Measurements from ENCODE around the gene BRIP1. TPM values are rescaled to one million over a fixed set of nuclear protein-coding genes. Genes with fewer than 3 reads are reported as not detected.

BRIP1 gene
- total RNA-seq, 2 donors from 2014 or later: 19.0 to 21.7 TPM

DNA sequence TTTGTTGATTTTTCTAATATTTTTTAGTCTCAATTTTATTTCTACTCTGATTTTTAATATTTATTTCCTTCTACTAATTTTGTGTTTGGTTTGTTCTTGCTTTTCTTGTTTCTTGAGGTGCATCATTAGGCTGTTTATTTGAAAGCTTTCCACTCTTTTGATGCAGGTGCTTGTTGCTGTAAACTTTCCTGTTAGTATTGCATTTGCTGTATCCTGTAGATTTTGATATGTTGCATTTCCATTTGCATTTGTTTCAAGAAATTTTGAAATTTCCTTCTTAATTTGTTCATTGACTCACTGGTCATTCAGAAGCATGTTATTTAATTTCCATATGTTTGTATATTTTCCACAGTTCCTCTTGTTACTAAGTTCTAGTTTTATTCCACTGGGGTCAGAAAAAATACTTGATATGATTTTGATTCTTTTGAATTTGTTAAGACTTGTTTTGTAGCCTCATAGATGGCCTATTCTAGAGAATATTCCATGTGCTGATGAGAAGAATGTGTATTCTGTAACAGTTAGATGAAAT is 229.3 kb downstream of the BRIP1 start:
- no peaks in the 10 kb centered on the region for H3K36me3 Mint-ChIP-seq (ENCODE audit: low read depth)

DNA sequence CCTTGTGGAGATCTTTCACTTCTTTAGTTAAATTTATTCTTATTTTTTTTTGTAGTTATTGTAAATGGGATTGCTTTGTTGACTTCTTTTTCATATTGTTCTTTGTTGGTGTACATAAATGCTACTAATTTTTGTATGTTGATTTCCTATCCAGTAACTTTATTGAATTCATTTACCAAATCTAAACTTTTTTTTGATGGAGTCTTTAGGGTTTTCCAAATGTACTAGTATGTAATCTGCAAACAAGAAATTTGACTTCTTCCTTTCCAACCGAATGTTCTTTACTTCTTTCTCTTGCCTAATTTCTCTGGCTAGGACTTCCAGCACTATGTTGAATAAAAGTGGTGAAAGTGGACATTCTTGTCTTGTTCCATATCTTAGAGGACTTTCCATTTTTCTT is 230.5 kb downstream of the BRIP1 start:
- H3K4me3 Mint-ChIP-seq: no peak overlapping the region
- H3K27me3 Mint-ChIP-seq: peaks cover 43% of the 10 kb centered on the region
- no peaks in the 10 kb centered on the region for H3K9me3 Mint-ChIP-seq
- no peaks in the 10 kb centered on the region for H3K4me1 Mint-ChIP-seq
- no peak overlapping the region for H3K27ac Mint-ChIP-seq
- no peak for ATAC-seq (replicated peaks)
- H3K36me3 Mint-ChIP-seq (ENCODE audit: low read depth): no peaks in the 10 kb centered on the region

More for the DNA sequence above, 229.3 kb downstream of the BRIP1 start:
- Mint-ChIP-seq H3K27me3 (peaks cover 50% of the 10 kb centered on the region), H3K9me3 (no peaks in the 10 kb centered on the region), H3K4me1 (no peaks in the 10 kb centered on the region), H3K4me3 (no peak overlapping the region), H3K27ac (no peak overlapping the region)
- ATAC-seq (replicated peaks): no peak

DNA sequence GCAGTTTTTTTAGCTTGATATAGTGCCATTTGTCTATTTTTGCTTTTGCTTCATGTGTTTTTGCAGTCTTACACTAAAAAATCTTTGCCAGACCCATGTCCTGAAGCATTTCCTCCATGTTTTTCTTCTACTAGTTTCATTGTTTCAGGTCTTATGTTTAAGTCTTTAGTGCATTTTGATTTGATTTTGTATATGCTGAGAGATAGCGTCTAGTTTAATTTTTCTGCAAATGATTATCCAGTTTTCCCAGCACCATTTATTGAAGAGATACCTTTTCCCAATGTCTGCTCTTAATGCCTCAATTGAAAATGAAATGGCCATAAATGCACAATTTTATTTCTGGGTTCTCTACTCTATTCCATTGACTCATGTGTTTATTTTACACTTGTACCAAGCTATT is 231.5 kb downstream of the BRIP1 start:
- no peak for ATAC-seq (replicated peaks)
- Mint-ChIP-seq H3K27me3 (peaks cover 44% of the 10 kb centered on the region), H3K27ac (no peak overlapping the region), H3K36me3 (ENCODE audit: low read depth) (no peaks in the 10 kb centered on the region), H3K4me1 (no peaks in the 10 kb centered on the region), H3K4me3 (no peak overlapping the region), H3K9me3 (no peaks in the 10 kb centered on the region)

Other genes starting within 250 kb of the BRIP1 start
- 10 to 100 TPM; 32.3 to 34.0 TPM for gene INTS2, start 64.5 kb upstream of the BRIP1 start, total RNA-seq
- gene MED13, start 201.8 kb upstream of the BRIP1 start, total RNA-seq: 10 to 100 TPM; 48.9 to 51.3 TPM